22Rv1 (cell line): ENCODE data around the gene REV1.

Source experiments
- CTCF ChIP-seq: fragments of 450-650 bp; IDR thresholded peaks from 2 replicates; pipeline ENCODE4 v1.5.1; 2017; ENCODE audit warnings: mild to moderate bottlenecking
- ZFX ChIP-seq: fragments of 450-650 bp; IDR thresholded peaks from 2 replicates; pipeline ENCODE4 v1.6.1; 2017; ENCODE audit warnings: antibody characterized with exemption, borderline replicate concordance

DNA sequence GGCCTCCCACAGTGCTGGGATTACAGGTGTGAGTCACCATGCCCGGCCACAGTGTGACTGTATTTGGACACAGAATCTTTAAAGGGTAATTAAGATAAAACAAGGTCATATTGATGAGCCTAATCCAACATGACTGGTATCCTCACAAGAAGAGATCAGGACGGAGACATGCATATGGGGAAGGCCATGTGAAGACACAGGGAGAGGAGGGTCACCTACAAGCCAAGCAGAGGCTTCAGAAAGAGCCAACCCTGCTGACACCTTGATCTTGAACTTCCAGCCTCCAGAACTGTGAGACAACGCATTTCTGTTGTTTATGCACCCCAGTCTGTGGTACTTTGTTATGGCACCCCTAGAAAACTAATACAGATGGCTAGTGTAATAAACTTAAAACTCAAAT, 72.4 kb downstream of the REV1 start:
- TF ChIP-seq CTCF = no peak
- no peak for TF ChIP-seq ZFX
